Neural cell (in vitro differentiated cells): ENCODE data around the gene ING5. TPM values are rescaled to one million over a fixed set of nuclear protein-coding genes. Genes with fewer than 3 reads are reported as not detected.
"Not testable (repeated sequence)": the region's sequence is repeated elsewhere in the genome, so short reads cannot be mapped to it uniquely, and the experiment has no call there.

Experiments used
- H2AFZ ChIP-seq: fragments of 200-600, 300-800 bp; sonication (generic), shearing (Covaris generic); 2 replicates; pipeline ENCODE4 v1.6.0; 2014; ENCODE audit warnings: low read depth, mild to moderate bottlenecking, antibody characterized with exemption, low read length, moderate library complexity
- H3F3A ChIP-seq: fragments of 200-600 bp; shearing (Covaris generic); 2 replicates; pipeline ENCODE4 v1.6.1; 2016; ENCODE audit warnings: mild to moderate bottlenecking, moderate library complexity, mixed read lengths, antibody characterized with exemption, low read length; ENCODE audit not compliant: insufficient read depth, poor library complexity, severe bottlenecking
- H3K27ac ChIP-seq: fragments of 200-600, 300-800 bp; sonication (generic), shearing (Covaris generic); 2 replicates; pipeline ENCODE4 v1.5.1; 2014; ENCODE audit warnings: mild to moderate bottlenecking, low read length, moderate library complexity
- H3K27me3 ChIP-seq: fragments of 300-800, 200-600 bp; sonication (generic), shearing (Covaris generic); 2 replicates; pipeline ENCODE4 v1.6.0; 2014; ENCODE audit warnings: mild to moderate bottlenecking, low read depth, low read length, moderate library complexity; ENCODE audit not compliant: insufficient read depth
- H3K36me3 ChIP-seq: fragments of 300-800, 200-600 bp; sonication (generic), shearing (Covaris generic); 2 replicates; pipeline ENCODE4 v1.5.1; 2014; ENCODE audit warnings: mild to moderate bottlenecking, antibody characterized with exemption, low read length, moderate library complexity; ENCODE audit not compliant: insufficient read depth
- H3K4me2 ChIP-seq: fragments of 300-800, 200-600 bp; sonication (generic), shearing (Covaris generic); 2 replicates; pipeline ENCODE4 v1.6.0; 2014; ENCODE audit warnings: mild to moderate bottlenecking, low read length
- H3K4me3 ChIP-seq: fragments of 300-800, 200-600 bp; sonication (generic), shearing (Covaris generic); 2 replicates; pipeline ENCODE4 v1.5.1; 2014; ENCODE audit warnings: mild to moderate bottlenecking, low read length, moderate library complexity
- H3K79me2 ChIP-seq: fragments of 200-600 bp; shearing (Covaris generic); replicated peaks from 2 replicates; pipeline ENCODE4 v1.6.0; 2014; ENCODE audit warnings: mild to moderate bottlenecking, low read length, moderate library complexity; ENCODE audit not compliant: insufficient read depth
- H3K9ac ChIP-seq: fragments of 300-800, 200-600 bp; sonication (generic), shearing (Covaris generic); 2 replicates; pipeline ENCODE4 v1.6.1; 2016; ENCODE audit warnings: mild to moderate bottlenecking, low read length, mixed read lengths
- H3K9me2 ChIP-seq: fragments of 200-600 bp; shearing (Covaris generic); 2 replicates; pipeline ENCODE4 v1.6.1; 2016; ENCODE audit warnings: mild to moderate bottlenecking, low read length, mixed read lengths; ENCODE audit not compliant: insufficient read depth
- H3K9me3 ChIP-seq: fragments of 200-600, 300-800 bp; sonication (generic), shearing (Covaris generic); 2 replicates; pipeline ENCODE4 v1.6.1; 2016; ENCODE audit warnings: mild to moderate bottlenecking, mixed run types, low read length, moderate library complexity, mixed read lengths
- H4K20me1 ChIP-seq: fragments of 200-600 bp; shearing (Covaris generic); 2 replicates; pipeline ENCODE4 v1.6.1; 2016; ENCODE audit warnings: mild to moderate bottlenecking, mixed run types; ENCODE audit not compliant: insufficient read depth
- EP300 ChIP-seq: fragments of 450-650 bp; conservative IDR thresholded peaks from 2 replicates; pipeline ENCODE4 v1.6.1; 2014; ENCODE audit warnings: antibody characterized with exemption, mild to moderate bottlenecking, moderate library complexity; ENCODE audit not compliant: poor library complexity, severe bottlenecking
- EZH2 ChIP-seq: fragments of 200-600, 300-800 bp; shearing (Covaris generic), sonication (generic); IDR thresholded peaks from 2 replicates; pipeline ENCODE4 v1.6.1; 2014; ENCODE audit warnings: antibody characterized with exemption, low read length, borderline replicate concordance, mild to moderate bottlenecking; ENCODE audit not compliant: insufficient read depth, poor library complexity, severe bottlenecking
- MXI1 ChIP-seq: fragments of 450-650 bp; conservative IDR thresholded peaks from 2 replicates; pipeline ENCODE4 v1.6.1; 2014; ENCODE audit warnings: antibody characterized with exemption, mild to moderate bottlenecking; ENCODE audit not compliant: poor library complexity, severe bottlenecking
- POLR2AphosphoS5 ChIP-seq: IDR thresholded peaks from 2 replicates; pipeline ENCODE4 v1.6.1; 2012
- RAD21 ChIP-seq: fragments of 450-650 bp; conservative IDR thresholded peaks from 2 replicates; pipeline ENCODE4 v1.6.1; 2014; ENCODE audit warnings: antibody characterized with exemption, mild to moderate bottlenecking, moderate library complexity
- REST ChIP-seq: IDR thresholded peaks from 2 replicates; pipeline ENCODE4 v1.6.1; 2012; ENCODE audit warnings: borderline replicate concordance
- SMC3 ChIP-seq: fragments of 450-650 bp; conservative IDR thresholded peaks from 2 replicates; pipeline ENCODE4 v1.6.1; 2014; ENCODE audit warnings: antibody characterized with exemption, mild to moderate bottlenecking, moderate library complexity; ENCODE audit not compliant: poor library complexity
- TAF1 ChIP-seq: IDR thresholded peaks from 2 replicates; pipeline ENCODE4 v1.6.1; 2012; ENCODE audit warnings: low read depth
- polyA plus RNA-seq: library from polyadenylated mRNA; depleted of rRNA; stranded (reverse); fragments of >200 nt; gene quantifications from 2 replicates; pipeline ENCODE4 v1.2.3, GENCODE V29; 2014
- TF ChIP-seq, protein P1 (sequence below): fragments of 450-650 bp; IDR thresholded peaks from 2 replicates; pipeline ENCODE4 v1.5.1; 2014; ENCODE audit warnings: antibody characterized with exemption, mild to moderate bottlenecking, moderate library complexity; ENCODE audit not compliant: poor library complexity, severe bottlenecking

The ING5 gene
- polyA plus RNA-seq, 1 donor from 2014 or later: 22.8 TPM

DNA sequence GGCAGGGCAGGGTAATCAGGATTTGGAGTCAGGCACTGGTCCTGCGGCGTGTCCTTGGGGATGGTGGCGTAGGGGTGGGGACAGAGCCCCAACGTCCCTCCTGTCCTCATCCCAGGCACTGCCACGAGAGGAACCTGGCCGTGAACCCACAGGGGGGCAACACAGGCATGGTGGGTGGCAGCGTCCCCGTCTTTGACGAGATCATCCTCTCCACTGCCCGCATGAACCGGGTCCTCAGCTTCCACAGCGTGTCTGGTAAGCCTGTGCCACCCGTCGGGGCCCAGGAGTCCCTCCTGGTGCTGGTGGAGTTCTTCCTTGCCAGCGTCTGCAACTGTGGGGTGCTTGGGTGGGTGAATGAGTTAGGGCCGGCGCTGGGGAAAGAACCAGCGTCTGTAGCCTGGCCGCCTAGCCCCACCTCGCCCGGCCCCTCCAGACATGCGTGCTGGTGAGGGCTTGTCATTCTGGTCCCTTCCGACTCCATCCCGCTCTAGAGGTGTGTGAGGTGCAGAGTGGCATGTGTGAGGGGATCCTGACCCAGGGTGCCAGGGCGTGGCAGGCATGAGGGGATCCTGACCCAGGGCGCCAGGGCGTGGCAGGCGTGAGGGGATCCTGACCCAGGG, 40.6 kb downstream of the ING5 start:
- Histone ChIP-seq H3K79me2 (no peaks in the 10 kb centered on the region), H3K36me3 (no peaks in the 10 kb centered on the region), H2AFZ (no peak overlapping the region), H4K20me1 (no peaks in the 10 kb centered on the region), H3K9me3 (peaks cover 4% of the 10 kb centered on the region), H3K27ac (no peak overlapping the region), H3K9ac (no peak overlapping the region), H3K9me2 (no peaks in the 10 kb centered on the region), H3K27me3 (no peaks in the 10 kb centered on the region), H3F3A (no peaks in the 10 kb centered on the region), H3K4me2 (no peak overlapping the region), H3K4me3 (no peak overlapping the region)
- TF ChIP-seq TAF1: no peak
- no peak for TF ChIP-seq REST
- TF ChIP-seq, protein P1, sequence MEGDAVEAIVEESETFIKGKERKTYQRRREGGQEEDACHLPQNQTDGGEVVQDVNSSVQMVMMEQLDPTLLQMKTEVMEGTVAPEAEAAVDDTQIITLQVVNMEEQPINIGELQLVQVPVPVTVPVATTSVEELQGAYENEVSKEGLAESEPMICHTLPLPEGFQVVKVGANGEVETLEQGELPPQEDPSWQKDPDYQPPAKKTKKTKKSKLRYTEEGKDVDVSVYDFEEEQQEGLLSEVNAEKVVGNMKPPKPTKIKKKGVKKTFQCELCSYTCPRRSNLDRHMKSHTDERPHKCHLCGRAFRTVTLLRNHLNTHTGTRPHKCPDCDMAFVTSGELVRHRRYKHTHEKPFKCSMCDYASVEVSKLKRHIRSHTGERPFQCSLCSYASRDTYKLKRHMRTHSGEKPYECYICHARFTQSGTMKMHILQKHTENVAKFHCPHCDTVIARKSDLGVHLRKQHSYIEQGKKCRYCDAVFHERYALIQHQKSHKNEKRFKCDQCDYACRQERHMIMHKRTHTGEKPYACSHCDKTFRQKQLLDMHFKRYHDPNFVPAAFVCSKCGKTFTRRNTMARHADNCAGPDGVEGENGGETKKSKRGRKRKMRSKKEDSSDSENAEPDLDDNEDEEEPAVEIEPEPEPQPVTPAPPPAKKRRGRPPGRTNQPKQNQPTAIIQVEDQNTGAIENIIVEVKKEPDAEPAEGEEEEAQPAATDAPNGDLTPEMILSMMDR: no peak
- TF ChIP-seq RAD21: no peak
- no peak for TF ChIP-seq MXI1
- TF ChIP-seq SMC3: no peak
- no peak for TF ChIP-seq POLR2AphosphoS5
- no peak for TF ChIP-seq EZH2
- TF ChIP-seq EP300: no peak

DNA sequence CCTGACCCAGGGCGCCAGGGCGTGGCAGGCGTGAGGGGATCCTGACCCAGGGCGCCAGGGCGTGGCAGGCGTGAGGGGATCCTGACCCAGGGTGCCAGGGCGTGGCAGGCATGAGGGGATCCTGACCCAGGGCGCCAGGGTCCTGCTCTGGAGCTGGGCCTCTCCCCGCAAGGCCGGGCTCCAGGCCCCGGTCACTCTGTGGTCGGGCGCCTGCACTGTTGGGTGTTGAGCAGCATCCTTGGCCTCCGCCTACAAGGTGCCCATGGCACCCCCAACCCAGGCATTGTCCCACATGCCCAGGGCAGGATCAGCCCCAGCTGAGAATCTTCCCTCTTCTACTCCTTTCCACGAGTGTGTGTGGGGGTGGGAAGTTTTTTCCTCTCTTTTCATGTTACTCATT, 41.2 kb downstream of the ING5 start:
- not testable (repeated sequence) for H3K36me3 ChIP-seq, H3K9me3 ChIP-seq, H3K79me2 ChIP-seq, H3K4me2 ChIP-seq, H3K9ac ChIP-seq, H3K9me2 ChIP-seq, H3K27ac ChIP-seq, H3K4me3 ChIP-seq, H2AFZ ChIP-seq, H3K27me3 ChIP-seq, H3F3A ChIP-seq, H4K20me1 ChIP-seq

DNA sequence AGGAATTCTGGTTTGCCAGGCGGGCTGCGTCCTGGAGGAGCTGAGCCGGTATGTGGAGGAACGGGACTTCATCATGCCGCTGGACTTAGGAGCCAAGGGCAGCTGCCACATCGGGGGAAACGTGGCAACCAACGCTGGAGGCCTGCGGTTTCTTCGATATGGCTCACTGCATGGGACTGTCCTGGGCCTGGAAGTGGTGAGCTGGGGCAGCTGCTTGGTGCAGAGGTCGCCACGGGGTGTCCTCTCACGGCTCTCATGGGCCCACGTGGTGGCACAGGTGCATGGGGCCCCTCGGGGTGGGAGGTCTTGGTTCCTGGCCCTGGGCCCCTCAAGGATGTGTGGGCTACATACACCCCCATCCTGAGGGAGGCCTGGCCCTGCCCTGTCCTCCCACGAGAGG, 41.8 kb downstream of the ING5 start:
- no peaks in the 10 kb centered on the region for H3K36me3 ChIP-seq
- H3K9ac ChIP-seq: no peak overlapping the region
- no peaks in the 10 kb centered on the region for H3K79me2 ChIP-seq
- no peaks in the 10 kb centered on the region for H3F3A ChIP-seq
- TF ChIP-seq EZH2 (no peak), MXI1 (no peak), POLR2AphosphoS5 (no peak), RAD21 (no peak), EP300 (no peak), SMC3 (no peak), TAF1 (no peak), REST (no peak)
- TF ChIP-seq, protein P1: no peak
- no peaks in the 10 kb centered on the region for H3K9me2 ChIP-seq
- H2AFZ ChIP-seq: no peak overlapping the region
- H3K4me3 ChIP-seq: no peak overlapping the region
- no peak overlapping the region for H3K27ac ChIP-seq
- H3K9me3 ChIP-seq: peaks cover 4% of the 10 kb centered on the region
- no peaks in the 10 kb centered on the region for H3K27me3 ChIP-seq
- no peaks in the 10 kb centered on the region for H4K20me1 ChIP-seq
- H3K4me2 ChIP-seq: no peak overlapping the region
